DMS114 treated with DMSO at 0.1 percent for 48 hours (cell line): ENCODE data around the gene AMBRA1.
"Not testable (repeated sequence)": the region's sequence is repeated elsewhere in the genome, so short reads cannot be mapped to it uniquely, and the experiment has no call there.

ENCODE experiments used
- DNase-seq: peaks from one replicate; lab custom pipeline; 2025; ENCODE audit not compliant: unreplicated experiment; lab: John Stamatoyannopoulos, UW

Gene AMBRA1

GRCh38 chr11:46386005-46386578 lies 207.7 kb downstream of the AMBRA1 start:
- no peak for DNase-seq

- no peak for DNase-seq
These were observed 208.4 kb downstream of the AMBRA1 start for GRCh38 chr11:46385169-46386004.

- no peak for DNase-seq
These were observed 209.7 kb downstream of the AMBRA1 start for GRCh38 chr11:46383974-46384701.

- DNase-seq = no peak
These were observed 210.4 kb downstream of the AMBRA1 start for GRCh38 chr11:46383404-46383758.

GRCh38 chr11:46382646-46383403 lies 211.0 kb downstream of the AMBRA1 start:
- peak; percentile 34 for DNase-seq

- DNase-seq = no peak
These were observed 211.8 kb downstream of the AMBRA1 start for GRCh38 chr11:46381819-46382645.

GRCh38 chr11:46381048-46381818 lies 212.6 kb downstream of the AMBRA1 start, which contains the start of gene MDK:
TSS of gene MDK (plus strand) at chr11:46381669. CDS start at chr11:46382058, 389 bp downstream.
- no peak for DNase-seq

GRCh38 chr11:46380340-46381047 lies 213.3 kb downstream of the AMBRA1 start:
- DNase-seq = no peak

- not testable (repeated sequence) for DNase-seq
These were observed 214.1 kb downstream of the AMBRA1 start for GRCh38 chr11:46379482-46380293.

- no peak for DNase-seq
These were observed 214.9 kb downstream of the AMBRA1 start for GRCh38 chr11:46378811-46379481.

- DNase-seq = no peak
These were observed 215.5 kb downstream of the AMBRA1 start for GRCh38 chr11:46378296-46378695.

GRCh38 chr11:46377831-46378230 lies 216.0 kb downstream of the AMBRA1 start:
- DNase-seq = no peak

GRCh38 chr11:46377290-46377689 lies 216.5 kb downstream of the AMBRA1 start:
- no peak for DNase-seq

GRCh38 chr11:46376258-46377050 lies 217.4 kb downstream of the AMBRA1 start:
- DNase-seq = no peak

GRCh38 chr11:46375392-46376101 lies 218.3 kb downstream of the AMBRA1 start:
- DNase-seq = no peak

GRCh38 chr11:46374815-46375214 lies 219.0 kb downstream of the AMBRA1 start:
- DNase-seq = no peak
